Left ventricle myocardium superior (tissue), 1 donor: ENCODE results near the gene SH3RF1. TPM values are rescaled to one million over a fixed set of nuclear protein-coding genes. Genes with fewer than 3 reads are reported as not detected.

Source experiments
- ATAC-seq: fragments of 200-7000 bp; cut with Tn5 transposase; one replicate; pipeline ENCODE4 v1.9.1; 2020; ENCODE audit warnings: mild to moderate bottlenecking, moderate library complexity
- DNase-seq: peaks from one replicate; pipeline ENCODE4 v3.0.0-alpha.2; 2020
- intact Hi-C: fragments of 100-400 bp; cut with micrococcal nuclease; formaldehyde crosslinking; loops from one replicate; pipeline ENCODE4 v1.11.0; 2022
- total RNA-seq: library from RNA; stranded (reverse); fragmentation: NEBNext Ultra II Directional; extraction: Animal tissue kit (Norgen Biotek cat#: 25700); gene quantifications from one replicate; pipeline ENCODE4 v1.2.1, GENCODE V29; 2021
- donor health status: DM: no; HTN: yes; CAD: no; lungs with severe emphysema.

SH3RF1 gene
- total RNA-seq, 1 donor from 2014 or later: 5.8 TPM

DNA sequence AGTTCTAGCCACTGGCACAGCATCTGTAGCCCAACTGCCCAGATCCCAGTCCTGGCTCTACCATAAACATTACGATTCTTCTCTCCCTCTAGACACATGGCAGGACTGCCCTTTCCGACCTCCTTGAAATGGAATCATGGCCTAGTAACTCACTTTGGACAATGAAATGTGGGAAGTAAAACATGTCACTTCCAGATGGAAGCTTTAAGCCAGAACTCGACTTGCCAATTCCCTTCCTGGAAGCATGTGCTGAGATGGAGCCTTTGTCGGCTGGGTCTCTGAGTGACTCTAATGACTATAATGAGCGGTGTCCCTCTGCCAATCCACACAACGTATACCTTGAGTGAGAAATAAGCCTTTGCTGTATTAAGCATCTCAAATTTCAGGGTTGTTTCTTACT, 34.7 kb downstream of the SH3RF1 start:
- no peak for DNase-seq
- ATAC-seq: no peak
- intact Hi-C loops: no loop called here

DNA sequence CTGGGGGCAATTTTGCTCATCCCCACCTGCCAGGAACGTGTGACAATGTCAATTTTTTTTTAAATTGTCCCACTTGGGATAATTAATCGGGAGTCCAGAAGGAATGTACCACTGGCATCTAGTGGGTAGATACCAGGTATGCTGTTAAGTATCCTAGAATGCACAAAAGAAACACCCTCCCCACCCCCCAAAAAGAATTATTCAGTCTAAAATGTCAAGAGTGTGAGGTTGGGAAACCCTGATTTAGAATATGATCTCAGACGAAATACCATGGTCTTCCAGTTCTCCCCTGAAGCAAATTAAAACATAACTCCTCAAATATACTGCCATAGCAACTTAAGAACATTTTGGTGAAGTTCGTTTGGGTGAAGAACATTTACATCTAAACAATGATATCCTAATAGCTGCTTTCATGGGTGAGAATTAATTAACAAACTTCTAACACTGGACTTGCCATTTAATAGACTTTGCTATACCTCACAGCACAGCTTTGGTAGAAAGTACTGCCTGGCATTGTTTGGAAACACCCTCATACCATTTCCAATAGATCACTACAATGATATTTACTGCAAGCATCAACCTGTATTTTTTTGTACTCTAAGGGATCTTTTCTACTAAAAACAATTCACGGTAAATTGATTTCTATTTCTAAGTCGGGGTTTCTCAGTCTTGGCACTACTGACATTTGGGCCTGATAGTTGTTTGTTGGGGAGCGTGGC, 36.5 kb downstream of the SH3RF1 start:
- DNase-seq (no peak), ATAC-seq (no peak)
- intact Hi-C loops: no loop called here

DNA sequence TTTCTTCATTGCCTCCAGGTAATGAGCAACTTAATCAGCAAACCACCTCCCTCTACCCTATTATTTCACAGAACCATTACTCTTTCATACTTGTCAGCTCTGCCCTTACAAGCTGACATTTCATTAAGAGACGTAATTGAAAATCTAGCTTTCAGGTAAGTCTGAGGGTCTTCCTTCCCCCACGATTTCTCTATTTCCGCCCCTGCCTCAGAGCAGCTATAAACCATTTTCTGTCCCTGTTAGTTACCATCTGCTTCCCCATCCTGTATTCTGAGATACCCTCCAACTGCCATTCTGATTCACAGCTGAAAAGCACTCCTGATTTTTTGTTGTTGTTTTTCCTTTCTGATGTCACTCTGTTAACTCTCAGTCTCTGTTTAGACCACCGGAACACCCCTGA, 37.1 kb downstream of the SH3RF1 start:
- DNase-seq (no peak), ATAC-seq (no peak)
- intact Hi-C loops: no loop called here

DNA sequence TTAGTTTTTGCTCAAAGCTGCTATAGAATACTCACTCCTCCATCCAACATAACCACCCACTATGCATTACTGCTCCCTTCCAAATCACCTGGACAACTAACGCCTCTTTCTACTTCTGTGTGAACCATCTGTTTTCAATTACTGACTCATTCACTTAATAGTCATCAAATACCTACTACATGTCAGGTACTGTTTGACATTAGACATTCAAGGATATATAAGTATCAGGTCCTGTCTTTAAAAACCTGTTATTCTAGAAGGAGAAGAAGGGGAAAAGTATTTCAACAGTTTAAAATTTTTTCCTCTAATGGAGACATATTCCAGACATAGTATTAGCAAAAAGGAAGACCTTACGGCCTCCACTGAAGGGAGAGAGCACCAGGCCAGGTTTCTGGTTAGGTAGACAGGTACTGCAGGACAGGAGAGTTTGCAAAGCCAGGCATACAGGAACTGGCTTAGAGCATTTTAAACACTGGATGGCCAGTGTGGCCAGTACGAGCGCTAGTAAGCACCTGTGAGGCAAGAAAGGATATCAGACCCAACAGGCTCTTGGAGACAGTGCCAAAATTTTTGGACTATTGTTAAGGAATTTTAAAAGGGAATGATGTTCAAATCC, 39.0 kb downstream of the SH3RF1 start:
- no peak for DNase-seq
- intact Hi-C loops: no loop called here
- ATAC-seq: no peak

DNA sequence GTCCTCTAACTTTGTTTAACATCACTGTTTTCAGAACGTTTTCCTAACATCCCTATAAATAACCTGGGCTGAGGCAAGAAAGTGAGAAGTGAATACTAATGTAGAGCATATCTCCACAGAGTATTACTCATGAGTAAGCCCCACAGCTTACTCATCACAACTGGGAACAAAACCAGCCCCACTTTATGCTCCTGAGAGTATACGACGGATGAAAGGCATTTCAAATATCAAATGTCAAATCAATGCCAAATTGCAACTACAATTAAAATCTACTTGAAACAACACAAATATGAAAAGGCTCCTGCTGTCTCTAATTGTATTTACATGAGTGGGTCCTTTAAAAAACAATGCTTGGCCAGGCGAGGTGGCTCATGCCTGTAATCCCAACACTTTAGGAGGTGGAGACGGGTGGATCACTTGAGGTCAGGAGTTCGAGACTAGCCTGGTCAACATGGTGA, 41.2 kb downstream of the SH3RF1 start:
- intact Hi-C loops: no loop called here
- peak; percentile 91 for ATAC-seq
- no peak for DNase-seq

DNA sequence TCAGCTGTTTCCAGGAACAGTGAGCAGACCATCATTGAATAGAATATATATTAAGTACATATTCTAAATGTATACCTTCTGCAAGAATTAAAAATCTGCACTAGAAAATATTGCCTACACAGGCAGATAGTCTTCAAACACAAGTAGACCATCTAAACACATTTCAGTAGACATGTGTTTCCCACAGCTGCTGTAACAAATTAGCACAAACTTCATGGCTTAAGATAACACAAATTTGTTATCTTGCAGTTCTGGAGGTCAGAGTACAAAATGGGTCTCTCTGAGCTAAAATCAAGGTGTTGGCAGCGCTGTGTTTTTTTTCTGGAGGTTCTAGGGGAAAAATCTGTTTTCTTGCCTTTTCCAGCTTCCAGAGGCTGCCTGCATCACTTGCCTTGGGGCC, 42.7 kb downstream of the SH3RF1 start:
- intact Hi-C loops: no loop called here
- ATAC-seq: no peak
- no peak for DNase-seq

DNA sequence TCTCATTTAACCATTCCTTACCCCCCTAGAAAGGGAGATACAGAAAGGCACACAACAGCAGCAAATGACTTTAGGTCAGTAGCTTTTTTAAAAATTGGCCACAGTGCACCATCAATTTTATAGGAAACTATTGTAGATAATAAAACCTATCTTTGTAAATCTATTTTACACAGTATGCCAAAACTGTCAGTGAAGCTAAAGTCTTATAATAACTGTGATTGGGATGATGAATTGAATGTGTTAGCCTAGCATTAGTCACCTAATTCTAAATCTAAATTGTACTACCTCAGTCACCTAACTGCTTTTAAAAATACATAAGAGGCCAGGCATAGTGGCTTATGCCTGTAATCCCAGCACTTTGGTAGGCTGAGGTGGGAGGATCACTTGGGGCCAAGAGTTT, 44.2 kb downstream of the SH3RF1 start:
- intact Hi-C loops: no loop called here
- ATAC-seq: no peak
- no peak for DNase-seq

DNA sequence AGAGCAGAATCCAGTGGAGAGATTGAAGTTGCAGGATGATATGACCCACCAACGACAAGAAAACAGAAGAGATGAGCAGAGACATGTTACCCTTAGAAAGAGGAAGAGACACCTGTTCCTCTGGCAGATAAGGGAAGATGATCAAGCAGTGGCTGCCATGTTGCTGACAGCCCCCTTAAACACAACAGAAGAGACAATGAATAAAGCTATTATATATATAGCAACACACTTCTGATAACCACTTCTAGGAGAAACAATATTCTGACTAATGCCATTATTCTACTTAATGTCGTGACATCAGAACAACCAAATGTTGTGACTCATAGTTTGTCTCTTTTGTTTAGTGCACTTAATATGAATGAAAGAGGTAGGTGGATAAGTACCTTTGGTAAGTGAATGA, 44.9 kb downstream of the SH3RF1 start:
- DNase-seq (no peak), ATAC-seq (no peak)
- intact Hi-C loops: no loop called here

DNA sequence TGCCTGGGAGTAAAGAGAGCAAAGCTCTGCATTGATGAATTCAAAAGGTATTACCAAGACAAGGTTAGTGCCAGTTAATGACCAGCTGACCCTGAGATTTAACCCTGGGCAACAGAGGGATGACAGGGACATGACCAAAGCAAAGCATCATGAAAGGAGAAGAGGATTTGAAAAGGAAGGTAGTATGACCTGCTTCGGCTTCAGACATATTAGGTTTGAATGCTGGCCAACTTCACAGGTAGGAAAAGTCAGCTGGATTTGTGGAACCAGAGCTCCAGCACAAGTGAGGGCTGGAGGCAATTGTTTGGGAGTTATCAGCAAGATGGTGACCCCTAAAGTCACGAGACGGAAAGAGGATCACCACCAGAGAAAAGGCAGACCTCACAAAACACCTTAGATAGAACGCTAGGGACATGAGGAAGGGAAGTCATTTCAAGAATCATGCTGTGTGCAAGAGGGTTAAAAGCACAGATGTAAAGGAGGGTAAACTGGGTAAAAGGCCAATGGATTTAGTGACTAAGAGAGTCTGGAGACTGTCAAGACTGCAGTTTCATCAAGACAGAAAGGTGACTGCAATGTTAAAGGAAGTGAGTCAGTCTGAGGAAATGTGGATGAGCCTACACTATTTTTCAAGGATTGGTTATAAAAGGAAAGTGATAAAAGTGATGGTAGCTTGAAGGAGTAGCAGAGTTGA, 45.6 kb downstream of the SH3RF1 start:
- intact Hi-C loops: no loop called here

DNA sequence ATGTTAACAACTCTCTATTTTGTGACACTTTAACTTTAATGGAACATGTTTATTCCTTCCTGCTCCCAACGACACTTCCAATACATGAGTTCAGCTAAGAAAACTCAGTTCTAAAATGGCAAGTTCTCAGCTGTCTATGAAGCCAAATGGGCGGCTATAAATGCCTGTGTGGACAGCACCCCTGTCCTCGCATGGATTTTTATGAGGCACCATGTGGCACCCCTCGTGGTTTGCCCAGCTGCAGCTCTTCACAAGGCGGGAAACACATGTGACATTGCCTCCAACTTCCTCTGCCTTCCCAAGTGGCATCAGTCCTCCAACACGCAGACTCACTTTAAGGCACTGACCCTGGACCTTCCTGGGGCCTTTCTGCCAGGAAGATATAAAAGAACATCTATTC, 48.0 kb downstream of the SH3RF1 start:
- no peak for ATAC-seq
- intact Hi-C loops: no loop called here
- no peak for DNase-seq

More for the DNA sequence above, 45.6 kb downstream of the SH3RF1 start:
- ATAC-seq (peak; percentile 16), DNase-seq (no peak)

DNA sequence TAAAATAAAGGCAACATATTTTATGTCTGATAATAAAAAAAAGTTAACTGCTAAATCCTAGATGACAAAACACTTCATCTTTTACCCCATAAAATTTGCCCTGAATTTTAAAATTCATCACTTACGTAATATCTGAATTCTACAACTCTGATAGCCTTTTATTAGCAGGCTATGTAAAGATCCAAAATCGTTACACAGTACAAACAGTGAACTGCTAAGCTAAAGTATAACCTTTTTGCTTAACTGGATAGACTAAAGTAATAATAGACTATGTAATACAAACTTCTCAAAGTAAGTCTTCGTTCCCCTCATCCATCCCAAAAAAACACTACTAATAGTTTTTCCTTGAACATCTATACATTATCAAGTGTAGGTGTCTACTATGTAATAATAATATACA, 49.1 kb downstream of the SH3RF1 start:
- ATAC-seq: no peak
- intact Hi-C loops: no loop called here
- no peak for DNase-seq

DNA sequence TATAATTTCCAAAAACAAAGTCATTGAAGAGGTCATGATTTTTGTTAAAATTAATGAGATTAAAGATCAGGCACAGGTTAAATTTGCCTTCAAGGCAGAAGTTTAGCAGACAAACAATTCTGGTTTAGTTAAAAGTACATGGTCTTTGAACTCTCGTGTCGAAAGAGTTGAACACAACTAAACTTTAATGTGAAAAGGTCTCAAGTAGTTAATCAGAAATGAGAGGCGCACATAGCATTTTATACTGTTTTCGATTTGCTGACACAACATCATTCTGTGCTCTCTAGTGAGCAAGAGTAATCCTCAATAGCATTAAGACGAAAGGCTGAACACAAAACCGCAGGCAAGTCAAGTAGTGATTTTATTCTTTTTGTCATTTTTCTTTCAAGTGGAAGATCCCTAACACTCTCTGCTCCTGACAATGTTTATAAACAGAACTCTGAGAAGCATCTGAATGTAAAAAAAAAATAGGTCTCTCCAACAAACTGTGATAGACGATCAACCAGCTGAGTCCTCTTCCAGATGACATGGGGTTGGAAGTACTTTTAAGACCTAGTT, 49.8 kb downstream of the SH3RF1 start:
- intact Hi-C loops: no loop called here
- ATAC-seq (no peak), DNase-seq (no peak)

DNA sequence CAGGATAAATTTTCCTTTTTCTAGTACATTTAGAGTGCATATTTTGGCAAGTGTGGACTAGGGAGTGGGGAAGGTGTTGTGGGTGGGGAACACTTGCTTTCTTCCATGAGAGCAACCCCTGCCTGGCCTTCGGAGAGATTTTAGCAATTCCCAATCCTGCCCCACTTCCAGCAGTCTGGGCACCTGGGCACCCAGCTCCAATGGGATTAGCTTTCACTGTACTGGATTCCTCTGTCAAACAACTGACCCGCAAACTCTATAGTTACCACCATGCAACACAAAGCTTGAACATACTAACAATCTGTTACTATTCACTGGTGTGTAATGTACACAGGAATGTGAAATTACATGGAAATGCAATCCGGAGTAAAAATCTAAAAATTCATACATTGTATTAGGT, 50.3 kb downstream of the SH3RF1 start:
- no peak for ATAC-seq
- no peak for DNase-seq
- intact Hi-C loops: no loop called here

DNA sequence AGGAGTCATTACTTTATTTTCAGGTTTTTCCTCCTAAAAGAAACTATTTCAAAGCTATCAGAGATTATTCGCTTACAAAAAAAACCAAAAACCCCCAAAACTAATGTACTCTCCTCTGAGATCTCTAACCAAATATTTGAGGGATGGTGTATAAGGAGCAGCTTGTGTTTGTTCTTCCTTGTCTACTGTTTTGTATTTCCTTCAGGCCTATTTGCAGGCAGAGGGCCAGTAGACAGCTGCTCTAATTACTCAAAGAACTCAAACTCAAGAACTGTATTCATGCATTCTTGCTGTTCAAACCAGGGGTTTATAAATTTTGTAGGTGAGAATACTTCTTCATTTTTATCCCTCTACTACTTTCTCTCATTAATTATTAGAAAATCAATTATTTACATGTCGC, 51.3 kb downstream of the SH3RF1 start:
- DNase-seq: no peak
- intact Hi-C loops: no loop called here
- peak; percentile 57 for ATAC-seq

DNA sequence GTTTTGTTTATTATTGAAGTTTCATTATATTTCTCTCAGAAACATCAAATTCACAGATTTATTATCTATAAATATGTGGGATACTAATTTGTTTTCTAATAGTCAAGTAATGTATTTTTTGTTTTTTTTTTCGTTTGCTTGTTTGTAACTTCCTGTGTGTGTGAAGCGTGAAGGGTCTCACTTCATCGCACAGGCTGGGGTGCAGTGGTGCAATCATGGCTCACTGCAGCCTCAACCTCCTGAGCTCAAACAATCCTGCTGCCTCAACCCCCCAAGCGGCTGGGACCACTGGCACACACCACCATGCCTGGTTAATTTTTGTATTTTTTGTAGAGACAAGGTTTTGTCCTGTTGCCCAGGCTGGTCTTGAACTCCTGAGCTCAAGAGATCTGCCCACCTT, 55.1 kb downstream of the SH3RF1 start:
- intact Hi-C loops: no loop called here
- ATAC-seq: no peak
- DNase-seq: no peak

DNA sequence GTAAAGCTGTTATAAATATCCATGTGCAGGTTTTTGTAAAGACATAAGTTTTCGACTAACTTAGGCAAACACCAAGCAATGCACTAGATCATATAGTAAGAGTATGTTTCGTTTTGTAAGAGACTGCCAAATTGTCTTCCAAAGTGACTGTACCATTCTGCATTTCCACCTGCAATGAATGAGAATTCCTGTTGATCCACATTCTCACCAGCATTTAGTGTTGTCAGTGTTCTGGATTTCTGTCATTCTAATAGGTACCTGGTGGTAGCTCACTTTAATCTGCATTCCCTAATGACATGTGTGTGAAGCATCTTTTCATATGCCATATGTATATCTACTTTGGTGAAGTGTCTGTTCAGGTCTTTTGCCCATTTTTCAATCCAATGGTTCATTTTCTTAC, 57.8 kb downstream of the SH3RF1 start:
- no peak for ATAC-seq
- no peak for DNase-seq
- intact Hi-C loops: no loop called here

DNA sequence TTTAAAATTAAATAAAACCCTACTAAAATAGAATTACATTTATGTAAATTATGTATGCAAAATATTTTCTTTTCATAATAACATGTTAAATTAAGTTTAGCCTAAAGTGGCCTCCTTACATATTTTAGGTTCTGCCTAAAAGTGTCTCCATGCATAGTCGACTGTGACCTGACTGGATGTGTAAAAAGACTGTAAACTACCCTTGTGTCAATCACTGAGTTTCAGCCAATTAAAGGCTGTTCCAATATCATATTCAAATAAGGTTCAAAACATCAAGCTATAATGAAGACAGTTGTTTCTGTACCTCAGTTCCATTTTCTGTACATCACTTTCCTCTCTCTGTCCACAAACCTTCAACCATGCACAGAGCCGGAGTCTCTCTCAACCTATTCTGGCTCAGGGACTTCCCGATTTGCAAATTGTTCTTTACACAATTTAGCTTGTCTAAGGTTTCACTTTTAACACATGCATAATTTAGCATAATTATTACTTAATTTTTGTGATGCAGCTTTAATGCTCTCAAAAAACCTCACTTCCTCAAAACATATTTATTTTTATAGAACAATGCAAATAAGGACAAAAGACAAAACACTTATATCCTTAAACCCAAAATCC, 60.1 kb downstream of the SH3RF1 start:
- ATAC-seq: no peak

DNA sequence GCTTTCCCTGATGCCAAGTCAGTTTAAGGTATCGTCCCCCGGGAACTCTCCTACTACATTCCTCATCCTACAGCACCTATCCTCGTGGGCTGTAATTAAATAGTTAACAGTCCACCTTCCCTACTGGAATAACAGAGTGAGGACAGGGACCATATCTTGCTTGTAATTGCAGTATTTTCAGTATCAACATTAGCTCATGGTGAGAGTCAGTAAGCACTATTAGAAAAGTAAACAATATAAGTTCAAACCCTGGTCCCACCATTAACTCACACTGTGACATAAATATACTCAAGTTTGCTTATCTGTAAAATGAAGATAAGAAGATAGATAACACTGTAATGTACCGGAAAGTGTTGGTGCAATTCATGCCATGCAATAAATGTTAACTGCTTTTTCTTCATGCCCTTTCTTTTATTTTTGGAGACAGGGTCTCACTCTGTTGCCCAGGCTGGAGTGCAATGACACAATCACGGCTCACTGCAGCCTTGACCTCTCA, 61.3 kb downstream of the SH3RF1 start:
- intact Hi-C loops: no loop called here
- no peak for DNase-seq

More for the DNA sequence above, 60.1 kb downstream of the SH3RF1 start:
- intact Hi-C loops: no loop called here
- DNase-seq: no peak

DNA sequence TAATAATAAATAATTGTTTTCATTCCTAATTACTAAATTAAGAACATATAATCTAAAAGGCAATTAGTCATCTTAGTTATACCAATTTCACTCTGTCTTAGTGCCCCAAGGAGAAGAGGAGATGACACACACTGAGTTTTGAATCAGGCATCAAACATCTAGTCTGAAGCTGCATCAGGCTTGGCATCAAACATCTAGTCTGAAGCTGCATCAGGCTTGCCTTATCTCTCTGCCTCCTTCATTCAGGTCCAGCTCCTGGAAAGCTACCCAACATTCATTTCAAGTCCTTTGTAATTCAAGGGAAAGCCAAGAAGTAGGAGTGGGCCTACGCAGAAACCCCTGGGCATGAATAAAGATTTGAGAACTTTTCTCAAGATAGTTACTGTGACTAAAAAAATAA, 62.2 kb downstream of the SH3RF1 start:
- intact Hi-C loops: no loop called here
- ATAC-seq: no peak
- no peak for DNase-seq

More for the DNA sequence above, 61.3 kb downstream of the SH3RF1 start:
- no peak for ATAC-seq

DNA sequence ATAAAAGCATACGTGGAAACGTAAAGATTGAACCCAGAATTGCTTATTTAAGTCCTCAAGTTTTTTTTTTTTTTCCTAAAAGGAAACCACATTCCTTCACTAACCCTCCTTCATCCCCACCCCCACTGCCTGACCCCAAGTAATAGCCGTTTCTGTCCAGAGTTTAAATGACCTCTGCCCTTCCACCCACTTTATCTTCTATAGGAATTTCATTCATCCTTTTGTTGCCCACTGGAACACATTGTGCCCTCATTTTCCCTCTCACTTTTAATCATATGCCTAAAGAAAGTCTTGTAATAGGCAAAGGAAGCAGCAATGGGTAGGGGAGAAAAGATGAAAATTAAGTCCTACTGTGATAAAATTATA, 62.7 kb downstream of the SH3RF1 start:
- intact Hi-C loops: no loop called here
- no peak for ATAC-seq

More for the DNA sequence above, 62.7 kb downstream of the SH3RF1 start:
- DNase-seq: no peak
